Loucy (cell line): ENCODE measurements around the gene CALU.

Experiments used
- H2AFZ ChIP-seq: fragments of 200-600 bp; sonication (generic); 2 replicates; pipeline ENCODE4 v1.6.0; 2016; ENCODE audit warnings: antibody characterized with exemption, mild to moderate bottlenecking, low read length, moderate library complexity
- H3F3A ChIP-seq: fragments of 200-600 bp; 2 replicates; pipeline ENCODE4 v1.6.0; 2016; ENCODE audit warnings: antibody characterized with exemption, low read depth, mild to moderate bottlenecking
- H3K27me3 ChIP-seq: fragments of 200-600 bp; sonication (generic); 2 replicates; pipeline ENCODE4 v1.6.1; 2014; ENCODE audit warnings: low read length, mild to moderate bottlenecking; ENCODE audit not compliant: insufficient read depth, poor library complexity, severe bottlenecking
- H3K36me3 ChIP-seq: fragments of 200-600 bp; sonication (generic); 2 replicates; pipeline ENCODE4 v1.6.1; 2016; ENCODE audit warnings: low read length; ENCODE audit not compliant: insufficient read depth
- H3K4me1 ChIP-seq: fragments of 200-600 bp; sonication (generic); 2 replicates; pipeline ENCODE4 v1.5.1; 2014; ENCODE audit warnings: low read length, mild to moderate bottlenecking; ENCODE audit not compliant: insufficient read depth, poor library complexity, severe bottlenecking
- H3K4me2 ChIP-seq: fragments of 200-600 bp; sonication (generic); 2 replicates; pipeline ENCODE4 v1.6.0; 2014; ENCODE audit warnings: antibody characterized with exemption, low read length, low read depth, mild to moderate bottlenecking; ENCODE audit not compliant: poor library complexity, severe bottlenecking
- H3K4me3 ChIP-seq: fragments of 200-600 bp; sonication (generic); 2 replicates; pipeline ENCODE4 v1.5.1; 2014; ENCODE audit warnings: low read length, mild to moderate bottlenecking, mixed read lengths; ENCODE audit not compliant: poor library complexity, severe bottlenecking
- H3K79me2 ChIP-seq: fragments of 200-600 bp; sonication (generic); 2 replicates; pipeline ENCODE4 v1.6.1; 2014; ENCODE audit warnings: low read length; ENCODE audit not compliant: insufficient read depth
- H3K9ac ChIP-seq: fragments of 200-600 bp; sonication (generic); 2 replicates; pipeline ENCODE4 v1.6.0; 2014; ENCODE audit warnings: mild to moderate bottlenecking, low read depth, low read length, moderate library complexity; ENCODE audit not compliant: poor library complexity, severe bottlenecking
- H3K9me2 ChIP-seq: fragments of 200-600 bp; sonication (generic); replicated peaks from 2 replicates; pipeline ENCODE4 v1.6.1; 2016; ENCODE audit warnings: low read depth, low read length, mixed read lengths
- H3K9me3 ChIP-seq: fragments of 200-600 bp; sonication (generic); 2 replicates; pipeline ENCODE4 v1.6.1; 2014; ENCODE audit warnings: mild to moderate bottlenecking, antibody characterized with exemption, low read length, low read depth; ENCODE audit not compliant: insufficient read depth
- H4K20me1 ChIP-seq: fragments of 200-600 bp; sonication (generic); 2 replicates; pipeline ENCODE4 v1.6.0; 2014; ENCODE audit warnings: antibody characterized with exemption, low read length, mild to moderate bottlenecking; ENCODE audit not compliant: insufficient read depth, poor library complexity, severe bottlenecking
- EZH2phosphoT487 ChIP-seq: fragments of 200-600 bp; IDR thresholded peaks from 2 replicates; pipeline ENCODE4 v1.6.1; 2018; ENCODE audit warnings: antibody characterized with exemption, mild to moderate bottlenecking, moderate library complexity, borderline replicate concordance
- TF ChIP-seq, protein P1 (sequence below): fragments of 200-600 bp; sonication (generic); conservative IDR thresholded peaks from 2 replicates; pipeline ENCODE4 v1.5.1; 2014; ENCODE audit warnings: mild to moderate bottlenecking, antibody characterized with exemption, low read length

The CALU gene

GRCh38 chr7:128703609-128704241, 35.4 kb upstream of the CALU start:
- Histone ChIP-seq H3K4me3 (no peak overlapping the region), H4K20me1 (no peaks in the 10 kb centered on the region), H3K36me3 (no peaks in the 10 kb centered on the region), H3K4me2 (no peak overlapping the region), H2AFZ (no peak overlapping the region), H3K9ac (no peak overlapping the region), H3F3A (no peaks in the 10 kb centered on the region), H3K4me1 (no peaks in the 10 kb centered on the region), H3K9me3 (no peaks in the 10 kb centered on the region), H3K27me3 (no peaks in the 10 kb centered on the region), H3K9me2 (no peaks in the 10 kb centered on the region), H3K79me2 (no peaks in the 10 kb centered on the region)
- TF ChIP-seq, protein P1, sequence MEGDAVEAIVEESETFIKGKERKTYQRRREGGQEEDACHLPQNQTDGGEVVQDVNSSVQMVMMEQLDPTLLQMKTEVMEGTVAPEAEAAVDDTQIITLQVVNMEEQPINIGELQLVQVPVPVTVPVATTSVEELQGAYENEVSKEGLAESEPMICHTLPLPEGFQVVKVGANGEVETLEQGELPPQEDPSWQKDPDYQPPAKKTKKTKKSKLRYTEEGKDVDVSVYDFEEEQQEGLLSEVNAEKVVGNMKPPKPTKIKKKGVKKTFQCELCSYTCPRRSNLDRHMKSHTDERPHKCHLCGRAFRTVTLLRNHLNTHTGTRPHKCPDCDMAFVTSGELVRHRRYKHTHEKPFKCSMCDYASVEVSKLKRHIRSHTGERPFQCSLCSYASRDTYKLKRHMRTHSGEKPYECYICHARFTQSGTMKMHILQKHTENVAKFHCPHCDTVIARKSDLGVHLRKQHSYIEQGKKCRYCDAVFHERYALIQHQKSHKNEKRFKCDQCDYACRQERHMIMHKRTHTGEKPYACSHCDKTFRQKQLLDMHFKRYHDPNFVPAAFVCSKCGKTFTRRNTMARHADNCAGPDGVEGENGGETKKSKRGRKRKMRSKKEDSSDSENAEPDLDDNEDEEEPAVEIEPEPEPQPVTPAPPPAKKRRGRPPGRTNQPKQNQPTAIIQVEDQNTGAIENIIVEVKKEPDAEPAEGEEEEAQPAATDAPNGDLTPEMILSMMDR = no peak
- TF ChIP-seq EZH2phosphoT487 = no peak

DNA sequence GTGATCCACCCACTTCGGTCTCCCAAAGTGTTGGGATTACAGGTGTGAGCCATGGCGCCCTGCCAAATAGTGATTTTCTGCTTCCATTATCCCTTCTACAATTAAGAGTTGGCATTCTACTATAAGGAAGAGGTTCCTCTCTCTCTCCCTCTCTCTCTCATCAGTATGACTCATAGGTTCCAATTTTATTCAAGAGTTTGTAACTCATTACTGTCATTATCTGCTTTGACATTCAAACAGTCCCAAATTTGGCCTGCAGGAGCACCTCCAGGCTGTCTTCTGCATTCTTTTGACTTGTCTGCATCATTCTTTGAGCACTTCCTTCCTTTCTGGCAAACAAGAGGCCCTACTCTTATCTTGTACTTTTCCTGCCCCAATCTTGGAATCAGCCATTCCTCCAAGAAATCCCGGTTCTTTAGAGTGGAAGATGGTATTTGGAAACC, 33.2 kb upstream of the CALU start:
- Histone ChIP-seq H3F3A (no peaks in the 10 kb centered on the region), H2AFZ (no peak overlapping the region), H3K79me2 (no peaks in the 10 kb centered on the region), H3K27me3 (no peaks in the 10 kb centered on the region), H4K20me1 (no peaks in the 10 kb centered on the region), H3K9ac (no peak overlapping the region), H3K9me2 (no peaks in the 10 kb centered on the region), H3K36me3 (no peaks in the 10 kb centered on the region), H3K4me1 (no peaks in the 10 kb centered on the region), H3K9me3 (no peaks in the 10 kb centered on the region), H3K4me3 (no peak overlapping the region), H3K4me2 (no peak overlapping the region)
- no peak for TF ChIP-seq EZH2phosphoT487
- TF ChIP-seq, protein P1 = no peak

- Histone ChIP-seq H3K79me2 (no peaks in the 10 kb centered on the region), H3K9me3 (no peaks in the 10 kb centered on the region), H3K4me1 (no peaks in the 10 kb centered on the region), H3K9ac (no peak overlapping the region), H3K9me2 (no peaks in the 10 kb centered on the region), H3K4me3 (no peak overlapping the region), H3F3A (no peaks in the 10 kb centered on the region), H3K36me3 (no peaks in the 10 kb centered on the region), H3K4me2 (no peak overlapping the region), H3K27me3 (no peaks in the 10 kb centered on the region), H4K20me1 (no peaks in the 10 kb centered on the region), H2AFZ (no peak overlapping the region)
- no peak for TF ChIP-seq EZH2phosphoT487
These were observed 31.4 kb upstream of the CALU start for GRCh38 chr7:128707752-128708151.

- H3K4me1 ChIP-seq = no peaks in the 10 kb centered on the region
- no peak overlapping the region for H3K9ac ChIP-seq
- no peak overlapping the region for H3K4me2 ChIP-seq
- H3K36me3 ChIP-seq = no peaks in the 10 kb centered on the region
- no peaks in the 10 kb centered on the region for H3K79me2 ChIP-seq
- H3F3A ChIP-seq = no peaks in the 10 kb centered on the region
- H3K9me3 ChIP-seq = no peaks in the 10 kb centered on the region
- no peaks in the 10 kb centered on the region for H4K20me1 ChIP-seq
- H2AFZ ChIP-seq = no peak overlapping the region
- H3K4me3 ChIP-seq = no peak overlapping the region
- no peak for TF ChIP-seq EZH2phosphoT487
- TF ChIP-seq, protein P1 = no peak
- no peaks in the 10 kb centered on the region for H3K27me3 ChIP-seq
- H3K9me2 ChIP-seq = no peaks in the 10 kb centered on the region
These were observed 30.9 kb upstream of the CALU start for GRCh38 chr7:128708235-128708634.
